IMR-90 (cell line): ENCODE data around the gene FBXO9. TPM values are rescaled to one million over a fixed set of nuclear protein-coding genes. Genes with fewer than 3 reads are reported as not detected.

Experiments
- ATAC-seq: fragments of 200-7000 bp; cut with Tn5 transposase; 2 replicates; pipeline ENCODE4 v1.9.1; 2020; ENCODE audit warnings: low read depth, mild to moderate bottlenecking, moderate library complexity
- BruUV-seq: library from RNA; stranded (reverse); fragments of 400-500 nt; replicated peaks from 2 replicates; lab custom pipeline; 2021; lab: Mats Ljungman, UMichigan
- CTCF ChIA-PET: fragments of 300-600 bp; formaldehyde crosslinking; extraction: SDS; loops from one replicate; lab custom pipeline; 2021; ENCODE audit warnings: antibody characterized with exemption; lab: Yijun Ruan, JAX
- POLR2A ChIA-PET: fragments of 300-600 bp; sonication (Branson Sonifier 250); formaldehyde crosslinking; loops from one replicate; lab custom pipeline; 2022; ENCODE audit warnings: antibody characterized with exemption; ENCODE audit not compliant: unreplicated experiment; lab: Charles Lee
- DNase-seq: peaks from one replicate; pipeline ENCODE4 v3.0.0; 2013
- H2AFZ ChIP-seq: replicated peaks from 2 replicates; pipeline ENCODE3; 2013; ENCODE audit warnings: low read length, mild to moderate bottlenecking; ENCODE audit not compliant: poor library complexity
- H2AK5ac ChIP-seq: 2 replicates; pipeline ENCODE4 v1.6.1; 2013; ENCODE audit warnings: low read depth, low read length, inconsistent platforms
- H2AK9ac ChIP-seq: replicated peaks from 2 replicates; pipeline ENCODE3; 2013; ENCODE audit warnings: mild to moderate bottlenecking, low read depth, low read length, moderate library complexity; ENCODE audit not compliant: poor library complexity
- H2BK120ac ChIP-seq: 2 replicates; pipeline ENCODE4 v1.6.1; 2013; ENCODE audit warnings: low read depth, low read length, inconsistent platforms
- H2BK15ac ChIP-seq: 3 replicates; pipeline ENCODE4 v1.6.1; 2013; ENCODE audit warnings: low read depth, low read length, inconsistent platforms
- H2BK20ac ChIP-seq: 2 replicates; pipeline ENCODE4 v1.6.1; 2013; ENCODE audit warnings: low read depth, mild to moderate bottlenecking, inconsistent platforms, low read length, moderate library complexity
- H2BK5ac ChIP-seq: 2 replicates; pipeline ENCODE4 v1.6.1; 2013; ENCODE audit warnings: mild to moderate bottlenecking, low read depth, low read length, inconsistent platforms; ENCODE audit not compliant: poor library complexity, severe bottlenecking
- H3K14ac ChIP-seq: replicated peaks from 2 replicates; pipeline ENCODE4 v1.6.1; 2013; ENCODE audit warnings: low read depth, low read length, inconsistent platforms
- H3K18ac ChIP-seq: 2 replicates; pipeline ENCODE4 v1.6.1; 2013; ENCODE audit warnings: low read depth, low read length, control low read depth
- H3K23ac ChIP-seq: 2 replicates; pipeline ENCODE4 v1.6.1; 2013; ENCODE audit warnings: low read depth, low read length, inconsistent platforms
- H3K27ac ChIP-seq: 2 replicates; pipeline ENCODE4 v1.5.1; 2013; ENCODE audit warnings: mild to moderate bottlenecking, control low read depth, low read length; ENCODE audit not compliant: insufficient read depth
- H3K27me3 ChIP-seq: 2 replicates; pipeline ENCODE4 v1.6.1; 2013; ENCODE audit warnings: low read length; ENCODE audit not compliant: control insufficient read depth, insufficient read depth
- H3K36me3 ChIP-seq: 2 replicates; pipeline ENCODE4 v1.6.1; 2013; ENCODE audit warnings: low read length, mixed read lengths; ENCODE audit not compliant: control insufficient read depth, insufficient read depth
- H3K4ac ChIP-seq: 2 replicates; pipeline ENCODE4 v1.6.1; 2013; ENCODE audit warnings: low read depth, low read length, inconsistent platforms
- H3K4me1 ChIP-seq: 2 replicates; pipeline ENCODE4 v1.6.1; 2013; ENCODE audit warnings: low read length, mixed read lengths; ENCODE audit not compliant: control insufficient read depth, insufficient read depth
- H3K4me2 ChIP-seq: 2 replicates; pipeline ENCODE4 v1.6.1; 2013; ENCODE audit warnings: low read depth, mild to moderate bottlenecking, control low read depth, low read length, moderate library complexity
- H3K4me3 ChIP-seq: 2 replicates; pipeline ENCODE4 v1.5.1; 2013; ENCODE audit warnings: low read depth, mild to moderate bottlenecking, control low read depth, low read length, moderate library complexity; ENCODE audit not compliant: insufficient read depth
- H3K56ac ChIP-seq: 2 replicates; pipeline ENCODE4 v1.6.1; 2013; ENCODE audit warnings: low read length, inconsistent platforms; ENCODE audit not compliant: insufficient read depth; ENCODE audit errors: extremely low read depth
- H3K79me1 ChIP-seq, 2 experiments: 2 replicates each; pipeline ENCODE4 v1.6.1; 2013; ENCODE audit warnings: low read length in 2 of 2, inconsistent platforms in 1 of 2, low read depth in 1 of 2
- H3K9ac ChIP-seq: 2 replicates; pipeline ENCODE4 v1.6.1; 2013; ENCODE audit warnings: low read depth, low read length, control low read depth
- H3K9me1 ChIP-seq: 2 replicates; pipeline ENCODE4 v1.6.1; 2013; ENCODE audit warnings: low read length, inconsistent platforms; ENCODE audit not compliant: insufficient read depth
- H3K9me3 ChIP-seq: 2 replicates; pipeline ENCODE4 v1.6.1; 2013; ENCODE audit warnings: low read length; ENCODE audit not compliant: control insufficient read depth, insufficient read depth
- H4K20me1 ChIP-seq: 2 replicates; pipeline ENCODE4 v1.6.1; 2013; ENCODE audit warnings: low read length, inconsistent platforms; ENCODE audit not compliant: insufficient read depth
- H4K5ac ChIP-seq: 2 replicates; pipeline ENCODE4 v1.6.1; 2013; ENCODE audit warnings: mild to moderate bottlenecking, low read depth, low read length, control low read depth
- H4K8ac ChIP-seq, 2 experiments: 2 replicates each; pipeline ENCODE4 v1.6.1; 2013; ENCODE audit warnings: low read depth in 2 of 2, low read length in 2 of 2, control low read depth in 1 of 2, inconsistent platforms in 1 of 2
- H4K91ac ChIP-seq: 2 replicates; pipeline ENCODE4 v1.6.1; 2013; ENCODE audit warnings: low read depth, low read length, inconsistent platforms; ENCODE audit not compliant: insufficient read depth
- BHLHE40 ChIP-seq: fragments of 150-350 bp; IDR thresholded peaks from 2 replicates; pipeline ENCODE4 v1.6.1; 2016; ENCODE audit warnings: mild to moderate bottlenecking, low read depth, low read length
- CEBPB ChIP-seq: IDR thresholded peaks from 2 replicates; pipeline ENCODE4 v1.6.1; 2012; ENCODE audit warnings: low read depth, low read length, improper control_type of control experiment
- CHD1 ChIP-seq: IDR thresholded peaks from 2 replicates; pipeline ENCODE4 v1.6.1; 2012; ENCODE audit warnings: low read depth, low read length, improper control_type of control experiment
- FOS ChIP-seq: fragments of 150-350 bp; IDR thresholded peaks from 2 replicates; pipeline ENCODE4 v1.6.1; 2016; ENCODE audit warnings: low read depth, low read length
- MAFK ChIP-seq: IDR thresholded peaks from 2 replicates; pipeline ENCODE4 v1.6.1; 2012; ENCODE audit warnings: low read depth, low read length, improper control_type of control experiment
- MAZ ChIP-seq: IDR thresholded peaks from 2 replicates; pipeline ENCODE4 v1.6.1; 2012; ENCODE audit warnings: low read depth, mild to moderate bottlenecking, low read length, improper control_type of control experiment, moderate library complexity, borderline replicate concordance
- MXI1 ChIP-seq: IDR thresholded peaks from 2 replicates; pipeline ENCODE4 v1.6.1; 2012; ENCODE audit warnings: low read depth, mild to moderate bottlenecking, low read length, moderate library complexity, borderline replicate concordance
- NFE2L2 ChIP-seq: fragments of 150-350 bp; IDR thresholded peaks from 2 replicates; pipeline ENCODE4 v1.6.1; 2016; ENCODE audit warnings: low read depth, mild to moderate bottlenecking, low read length
- POLR2A ChIP-seq: IDR thresholded peaks from 2 replicates; pipeline ENCODE4 v1.6.1; 2012; ENCODE audit warnings: mild to moderate bottlenecking, low read depth, low read length
- RAD21 ChIP-seq: IDR thresholded peaks from 2 replicates; pipeline ENCODE4 v1.6.1; 2012; ENCODE audit warnings: low read length, improper control_type of control experiment
- RCOR1 ChIP-seq: IDR thresholded peaks from 2 replicates; pipeline ENCODE4 v1.6.1; 2012; ENCODE audit warnings: mild to moderate bottlenecking, low read length, improper control_type of control experiment; ENCODE audit not compliant: insufficient replicate concordance
- RFX5 ChIP-seq: IDR thresholded peaks from 2 replicates; pipeline ENCODE4 v1.8.0; 2012; ENCODE audit warnings: low read depth, mild to moderate bottlenecking, low read length, moderate library complexity
- SMC3 ChIP-seq: fragments of 150-350 bp; IDR thresholded peaks from 2 replicates; pipeline ENCODE4 v1.6.1; 2016; ENCODE audit warnings: low read depth, mild to moderate bottlenecking, antibody characterized with exemption, low read length, moderate library complexity
- dilution Hi-C: fragments of 300-500 bp; cut with HindIII; formaldehyde crosslinking; loops from one replicate; pipeline ENCODE4 v1.14.3; 2018; ENCODE audit warnings: low sequenced_read_pairs; ENCODE audit not compliant: unreplicated experiment
- in situ Hi-C: fragments of 300-500 bp; cut with MboI; formaldehyde crosslinking; loops from 3 replicates; pipeline ENCODE4 v1.14.3; 2019; ENCODE audit warnings: low sequenced_read_pairs, inconsistent platforms, mixed read lengths
- intact Hi-C: fragments of 100-400 bp; cut with micrococcal nuclease; formaldehyde crosslinking; loops from 2 replicates; pipeline ENCODE4 v1.10.0; 2022
- polyA plus RNA-seq, 3 experiments: library from polyadenylated mRNA; depleted of rRNA; stranded (reverse); fragments of >200 nt; gene quantifications; 2 replicates each; pipeline ENCODE4 v1.2.3, GENCODE V29; 2012; ENCODE audit warnings: low replicate concordance in 1 of 3
- total RNA-seq: library from RNA; depleted of rRNA; stranded (reverse); fragments of >200 nt; gene quantifications from 2 replicates; pipeline ENCODE4 v1.2.3, GENCODE V29; 2012
- TF ChIP-seq, protein P1 (sequence below): conservative IDR thresholded peaks from 2 replicates; pipeline ENCODE4 v1.5.1; 2012; ENCODE audit warnings: mild to moderate bottlenecking, low read depth, low read length, improper control_type of control experiment
- TF ChIP-seq, protein P2 (sequence below): fragments of 150-350 bp; IDR thresholded peaks from 2 replicates; pipeline ENCODE4 v1.6.1; 2017; ENCODE audit warnings: mild to moderate bottlenecking, antibody characterized with exemption, low read length, low read depth
- TF ChIP-seq, protein P3 (sequence below): fragments of 150-350 bp; IDR thresholded peaks from 2 replicates; pipeline ENCODE4 v1.6.1; 2016; ENCODE audit warnings: low read depth, mild to moderate bottlenecking, low read length, moderate library complexity, borderline replicate concordance

Gene FBXO9
- total and polyA plus RNA-seq, 2 of the 4 experiments (the other 2 are of a cell fraction): 49.6 to 65.9 TPM

DNA sequence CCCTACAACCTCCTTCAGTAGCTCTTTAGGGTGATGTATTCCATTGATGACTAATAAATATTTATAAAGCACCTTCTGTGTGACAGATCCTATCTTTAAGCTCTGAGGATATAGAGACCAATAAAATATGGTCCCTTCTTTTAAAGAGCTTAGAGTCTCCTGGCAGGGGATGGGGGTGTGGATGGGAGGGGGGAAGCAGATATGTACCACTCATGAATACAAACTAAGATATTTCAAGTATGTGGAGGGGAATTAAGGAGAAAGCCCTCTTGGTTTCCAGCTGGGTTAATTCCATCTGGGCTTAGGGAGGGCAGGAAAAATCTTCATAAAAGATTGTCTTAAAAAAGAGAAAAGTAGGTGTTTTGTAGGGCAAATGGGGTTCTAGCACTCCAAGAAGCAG lies 21.6 kb upstream of the FBXO9 start:
- no peak overlapping the region for H3K4me3 ChIP-seq

More for the DNA sequence above, 21.6 kb upstream of the FBXO9 start:
- Histone ChIP-seq H3K56ac (peak overlapping the region; percentile 81; the same call in 1 of the 2 replicates), H3K27ac (peak overlapping the region; percentile 89; the same call in 1 of the 2 replicates), H3K36me3 (peaks cover 19% of the 10 kb centered on the region; the same call in 1 of the 2 replicates), H4K20me1 (no peaks in the 10 kb centered on the region), H2BK120ac (peak overlapping the region; percentile 83), H3K9me3 (no peaks in the 10 kb centered on the region), H2AFZ (no peak overlapping the region), H2BK20ac (peak overlapping the region; percentile 67), H3K9me1 (peaks cover 6% of the 10 kb centered on the region), H3K27me3 (no peaks in the 10 kb centered on the region), H3K18ac (peak overlapping the region; percentile 98), H3K14ac (peak overlapping the region; percentile 69), H3K4me2 (peak overlapping the region; percentile 81), H4K5ac (peak overlapping the region; percentile 99), H4K91ac (peak overlapping the region; percentile 86), H3K23ac (peak overlapping the region; percentile 85), H2BK5ac (peak overlapping the region; percentile 75), H4K8ac (peak overlapping the region; percentile 81 to 82), H3K4ac (peak overlapping the region; percentile 72), H2AK5ac (0 out of 2 replicates have a peak overlapping the region, but pooled peaks have one; percentile 30), H3K79me1 (peaks cover 9 to 51% of the 10 kb centered on the region in 2 experiments; a peak in 3 of 4 replicates), H3K9ac (peak overlapping the region; percentile 45; the same call in 1 of the 2 replicates), H2BK15ac (peak overlapping the region; percentile 35; the same call in 1 of the 3 replicates), H2AK9ac (peak overlapping the region; percentile 67), H3K4me1 (peaks cover 24% of the 10 kb centered on the region)
- ChIA-PET CTCF (interaction anchor here (0.6 to 1.1 kb wide), 2 partner anchors 13 to 15 kb away, joined by 3 read pairs; no protein-coding TSS in a partner anchor), POLR2A (interaction anchor here (0.5 kb wide), 1 partner anchor 10 kb away, joined by 3 read pairs; no protein-coding TSS in a partner anchor)
- dilution Hi-C loops: no loop called here
- TF ChIP-seq, protein P1, sequence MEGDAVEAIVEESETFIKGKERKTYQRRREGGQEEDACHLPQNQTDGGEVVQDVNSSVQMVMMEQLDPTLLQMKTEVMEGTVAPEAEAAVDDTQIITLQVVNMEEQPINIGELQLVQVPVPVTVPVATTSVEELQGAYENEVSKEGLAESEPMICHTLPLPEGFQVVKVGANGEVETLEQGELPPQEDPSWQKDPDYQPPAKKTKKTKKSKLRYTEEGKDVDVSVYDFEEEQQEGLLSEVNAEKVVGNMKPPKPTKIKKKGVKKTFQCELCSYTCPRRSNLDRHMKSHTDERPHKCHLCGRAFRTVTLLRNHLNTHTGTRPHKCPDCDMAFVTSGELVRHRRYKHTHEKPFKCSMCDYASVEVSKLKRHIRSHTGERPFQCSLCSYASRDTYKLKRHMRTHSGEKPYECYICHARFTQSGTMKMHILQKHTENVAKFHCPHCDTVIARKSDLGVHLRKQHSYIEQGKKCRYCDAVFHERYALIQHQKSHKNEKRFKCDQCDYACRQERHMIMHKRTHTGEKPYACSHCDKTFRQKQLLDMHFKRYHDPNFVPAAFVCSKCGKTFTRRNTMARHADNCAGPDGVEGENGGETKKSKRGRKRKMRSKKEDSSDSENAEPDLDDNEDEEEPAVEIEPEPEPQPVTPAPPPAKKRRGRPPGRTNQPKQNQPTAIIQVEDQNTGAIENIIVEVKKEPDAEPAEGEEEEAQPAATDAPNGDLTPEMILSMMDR: no peak
- TF ChIP-seq FOS (no peak), POLR2A (no peak), RFX5 (no peak), BHLHE40 (no peak), RAD21 (no peak), CEBPB (no peak), RCOR1 (no peak), MAFK (no peak), NFE2L2 (no peak), MXI1 (no peak), CHD1 (no peak), SMC3 (no peak), MAZ (no peak)
- TF ChIP-seq, protein P2, sequence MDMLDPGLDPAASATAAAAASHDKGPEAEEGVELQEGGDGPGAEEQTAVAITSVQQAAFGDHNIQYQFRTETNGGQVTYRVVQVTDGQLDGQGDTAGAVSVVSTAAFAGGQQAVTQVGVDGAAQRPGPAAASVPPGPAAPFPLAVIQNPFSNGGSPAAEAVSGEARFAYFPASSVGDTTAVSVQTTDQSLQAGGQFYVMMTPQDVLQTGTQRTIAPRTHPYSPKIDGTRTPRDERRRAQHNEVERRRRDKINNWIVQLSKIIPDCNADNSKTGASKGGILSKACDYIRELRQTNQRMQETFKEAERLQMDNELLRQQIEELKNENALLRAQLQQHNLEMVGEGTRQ: no peak
- TF ChIP-seq, protein P3, sequence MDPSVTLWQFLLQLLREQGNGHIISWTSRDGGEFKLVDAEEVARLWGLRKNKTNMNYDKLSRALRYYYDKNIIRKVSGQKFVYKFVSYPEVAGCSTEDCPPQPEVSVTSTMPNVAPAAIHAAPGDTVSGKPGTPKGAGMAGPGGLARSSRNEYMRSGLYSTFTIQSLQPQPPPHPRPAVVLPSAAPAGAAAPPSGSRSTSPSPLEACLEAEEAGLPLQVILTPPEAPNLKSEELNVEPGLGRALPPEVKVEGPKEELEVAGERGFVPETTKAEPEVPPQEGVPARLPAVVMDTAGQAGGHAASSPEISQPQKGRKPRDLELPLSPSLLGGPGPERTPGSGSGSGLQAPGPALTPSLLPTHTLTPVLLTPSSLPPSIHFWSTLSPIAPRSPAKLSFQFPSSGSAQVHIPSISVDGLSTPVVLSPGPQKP: no peak
- intact Hi-C loops: no loop called here
- in situ Hi-C loops: no loop called here
- DNase-seq: peak; percentile 46
- ATAC-seq: peak; percentile 46
- no TSS peak for BruUV-seq
